KMS-11 (cell line): Measurements from ENCODE around the gene TRIM28.

ENCODE experiments used
- H2AFZ ChIP-seq: fragments of 200-600 bp; sonication (generic); 2 replicates; pipeline ENCODE4 v1.6.1; 2016; ENCODE audit warnings: antibody characterized with exemption, mixed run types, low read depth
- H3K27ac ChIP-seq: fragments of 200-600 bp; sonication (generic); 2 replicates; pipeline ENCODE4 v1.6.1; 2016; ENCODE audit warnings: mild to moderate bottlenecking, mixed run types
- H3K27me3 ChIP-seq: fragments of 200-600 bp; sonication (generic); 2 replicates; pipeline ENCODE4 v1.6.1; 2017; ENCODE audit warnings: mild to moderate bottlenecking, low read depth, mixed run types, moderate library complexity; ENCODE audit not compliant: insufficient read depth
- H3K36me3 ChIP-seq: fragments of 200-600 bp; sonication (generic); 2 replicates; pipeline ENCODE4 v1.6.1; 2017; ENCODE audit warnings: mild to moderate bottlenecking, mixed run types; ENCODE audit not compliant: insufficient read depth
- H3K4me1 ChIP-seq: fragments of 200-600 bp; sonication (generic); 2 replicates; pipeline ENCODE4 v1.6.1; 2016; ENCODE audit warnings: mild to moderate bottlenecking, low read depth, mixed run types; ENCODE audit not compliant: poor library complexity, severe bottlenecking
- H3K4me2 ChIP-seq: fragments of 200-600 bp; sonication (generic); 2 replicates; pipeline ENCODE4 v1.7.0; 2016; ENCODE audit warnings: mild to moderate bottlenecking, mixed run types
- H3K4me3 ChIP-seq: fragments of 200-600 bp; sonication (generic); IDR thresholded peaks from 2 replicates; pipeline ENCODE4 v1.6.1; 2017; ENCODE audit warnings: low read depth, low read length, mixed read lengths; ENCODE audit not compliant: insufficient read depth
- H3K79me2 ChIP-seq: fragments of 200-600 bp; sonication (generic); 2 replicates; pipeline ENCODE4 v1.6.1; 2016; ENCODE audit warnings: low read depth, mixed run types; ENCODE audit not compliant: insufficient read depth
- H3K9ac ChIP-seq: fragments of 200-600 bp; sonication (generic); 2 replicates; pipeline ENCODE4 v1.6.1; 2016; ENCODE audit warnings: mild to moderate bottlenecking, mixed run types
- H4K20me1 ChIP-seq: fragments of 200-600 bp; sonication (generic); 2 replicates; pipeline ENCODE4 v1.6.1; 2016; ENCODE audit warnings: mild to moderate bottlenecking, mixed run types; ENCODE audit not compliant: insufficient read depth
- CTCF ChIP-seq: fragments of 200-600 bp; sonication (generic); conservative IDR thresholded peaks from 2 replicates; pipeline ENCODE4 v1.6.1; 2017; ENCODE audit warnings: low read depth, mild to moderate bottlenecking, antibody characterized with exemption, low read length, moderate library complexity, mixed read lengths

The TRIM28 gene

GRCh38 chr19:58562122-58563033 is 18.5 kb downstream of the TRIM28 start:
- Histone ChIP-seq H3K79me2 (peaks cover 7% of the 10 kb centered on the region), H3K4me2 (no peak overlapping the region), H4K20me1 (no peaks in the 10 kb centered on the region), H3K4me3 (no peak overlapping the region), H3K27ac (no peak overlapping the region), H3K9ac (no peak overlapping the region), H2AFZ (no peak overlapping the region), H3K4me1 (peaks cover 10% of the 10 kb centered on the region), H3K36me3 (no peaks in the 10 kb centered on the region), H3K27me3 (no peaks in the 10 kb centered on the region)
- TF ChIP-seq CTCF, result no peak

- Histone ChIP-seq H3K4me3 (no peak overlapping the region), H3K4me1 (peaks cover 10% of the 10 kb centered on the region), H4K20me1 (no peaks in the 10 kb centered on the region), H3K27ac (no peak overlapping the region), H2AFZ (no peak overlapping the region), H3K36me3 (no peaks in the 10 kb centered on the region), H3K4me2 (no peak overlapping the region), H3K79me2 (no peaks in the 10 kb centered on the region), H3K27me3 (no peaks in the 10 kb centered on the region), H3K9ac (no peak overlapping the region)
- TF ChIP-seq CTCF, result no peak
Observed at GRCh38 chr19:58563034-58563573, 19.2 kb downstream of the TRIM28 start.

- H3K36me3 ChIP-seq, result no peaks in the 10 kb centered on the region
- no peaks in the 10 kb centered on the region for H3K79me2 ChIP-seq
- no peak overlapping the region for H3K4me3 ChIP-seq
- no peak overlapping the region for H3K9ac ChIP-seq
- H3K4me1 ChIP-seq, result peaks cover 10% of the 10 kb centered on the region
- H3K27me3 ChIP-seq, result no peaks in the 10 kb centered on the region
- H4K20me1 ChIP-seq, result no peaks in the 10 kb centered on the region
- no peak for TF ChIP-seq CTCF
- H2AFZ ChIP-seq, result no peak overlapping the region
- no peak overlapping the region for H3K4me2 ChIP-seq
- H3K27ac ChIP-seq, result no peak overlapping the region
Observed at GRCh38 chr19:58563823-58564222, 20.0 kb downstream of the TRIM28 start.

- Histone ChIP-seq H3K36me3 (no peaks in the 10 kb centered on the region), H3K27me3 (no peaks in the 10 kb centered on the region), H4K20me1 (no peaks in the 10 kb centered on the region), H3K9ac (no peak overlapping the region), H3K79me2 (no peaks in the 10 kb centered on the region), H3K4me2 (no peak overlapping the region), H3K27ac (no peak overlapping the region), H3K4me3 (no peak overlapping the region), H3K4me1 (peaks cover under 1% of the 10 kb centered on the region), H2AFZ (no peak overlapping the region)
- no peak for TF ChIP-seq CTCF
Observed at GRCh38 chr19:58566989-58567388, 23.1 kb downstream of the TRIM28 start.
